HT1080 (cell line): ENCODE measurements around the gene RPE. TPM values are rescaled to one million over a fixed set of nuclear protein-coding genes. Genes with fewer than 3 reads are reported as not detected.

Source experiments
- DNase-seq: peaks from one replicate; pipeline ENCODE4 v3.0.0-alpha.2; 2015; ENCODE audit warnings: low read depth
- polyA plus RNA-seq, 2 experiments: library from polyadenylated mRNA; depleted of rRNA; stranded (reverse); fragments of >200 nt; gene quantifications; 2 replicates each; pipeline ENCODE4 v1.2.3, GENCODE V29; 2015
- total RNA-seq: library from RNA; depleted of rRNA; stranded (reverse); fragments of >200 nt; shearing (Covaris generic); gene quantifications from 2 replicates; pipeline ENCODE4 v1.2.3, GENCODE V29; 2014; rRNA removed

RPE gene
- 91.4 and 103 TPM in 2 replicates for total RNA-seq
- 107 and 119 TPM in 2 replicates for polyA plus RNA-seq (2015; cell fraction: cytosol; rRNA removed)
- polyA plus RNA-seq (2015; cell fraction: nucleus; rRNA removed), result 84.2 and 103 TPM in 2 replicates

- peak; percentile 94 for DNase-seq
Observed at GRCh38 chr2:210002158-210003157, at the start of gene RPE. Gene RPE, plus strand, starts transcription at chr2:210002638. Its CDS starts 24 bp downstream, at chr2:210002662.

DNA sequence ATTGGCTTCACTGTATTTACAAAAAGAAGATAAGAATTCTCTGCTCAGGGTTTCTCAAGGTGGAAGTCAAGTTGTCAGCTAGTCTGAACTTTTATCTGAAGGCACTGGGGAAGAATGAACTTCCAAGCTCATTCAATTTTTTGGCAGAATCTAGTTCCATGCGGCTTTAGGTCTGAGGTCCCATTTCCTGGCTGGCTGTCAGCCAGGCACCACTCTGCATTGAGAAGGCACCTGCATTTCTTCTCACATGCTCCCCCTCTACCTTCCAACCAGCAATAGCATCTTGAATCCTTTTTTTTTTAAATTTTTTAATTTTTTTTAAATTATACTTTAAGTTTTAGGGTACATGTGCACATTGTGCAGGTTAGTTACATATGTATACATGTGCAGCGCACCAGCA, 46.2 kb upstream of the RPE start:
- no peak for DNase-seq

DNA sequence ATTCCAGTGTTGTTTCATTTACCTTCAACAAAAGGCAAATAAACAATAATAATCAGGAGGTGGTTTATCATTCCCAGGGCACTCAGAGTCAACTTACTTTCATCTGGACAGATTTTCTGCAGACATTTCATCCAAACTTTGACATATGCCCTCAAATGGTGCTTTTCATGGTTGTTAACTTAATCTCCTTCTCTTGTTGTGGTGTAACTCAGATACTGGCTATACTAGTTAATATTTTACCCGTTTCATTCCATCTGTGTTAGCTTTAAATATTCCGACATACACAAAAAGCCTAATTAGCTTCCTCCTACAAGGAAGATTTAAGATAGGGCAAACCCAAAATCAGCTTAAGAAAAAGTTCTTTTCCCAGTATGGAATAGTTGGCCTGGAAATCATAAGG, 44.4 kb upstream of the RPE start:
- DNase-seq, result no peak

- DNase-seq, result no peak
Observed at GRCh38 chr2:209960045-209960444, 42.4 kb upstream of the RPE start.

DNA sequence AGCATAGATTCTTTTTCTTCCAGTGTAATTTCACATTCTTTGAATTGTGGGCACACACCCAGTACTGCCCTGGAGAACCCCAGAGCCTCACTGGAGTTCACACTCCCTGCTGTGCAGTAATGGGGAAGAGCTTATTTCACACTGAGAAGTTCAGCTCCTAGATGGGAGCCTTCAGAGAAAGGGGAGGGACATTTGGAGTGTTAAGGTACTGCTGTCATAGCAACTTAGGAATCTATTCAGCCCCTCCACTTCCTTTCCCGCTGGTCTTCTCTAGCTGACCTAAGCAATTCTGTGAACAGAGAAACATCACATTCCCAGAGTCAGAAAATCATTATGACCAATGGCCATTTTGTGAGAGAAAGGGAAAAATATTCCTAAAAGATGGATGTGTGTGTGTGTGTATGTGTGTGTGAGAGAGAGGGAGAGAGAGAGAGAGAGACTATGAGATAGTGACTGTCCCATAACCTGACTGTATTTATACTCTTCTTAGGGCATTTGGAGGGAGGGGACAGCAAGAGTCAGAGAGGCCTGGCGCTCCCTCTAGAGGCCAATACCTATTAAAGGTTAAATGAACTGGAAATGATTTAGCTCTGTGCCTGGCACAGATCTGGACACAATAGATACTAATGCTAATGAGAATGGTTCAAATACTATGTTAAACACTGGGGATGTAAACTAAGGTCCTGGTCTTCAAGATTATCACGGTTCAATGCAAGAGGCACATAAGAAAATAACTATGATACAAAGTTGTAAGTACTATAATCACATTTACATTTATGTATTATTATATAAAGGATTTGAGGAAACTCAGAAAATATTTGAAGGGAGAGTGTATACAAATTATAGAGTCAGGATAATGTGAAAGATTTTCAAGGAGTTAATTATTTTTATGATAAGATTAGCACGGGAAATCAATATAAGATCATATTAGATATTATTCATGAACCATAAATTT, 41.5 kb upstream of the RPE start:
- DNase-seq, result peak; percentile 64

DNA sequence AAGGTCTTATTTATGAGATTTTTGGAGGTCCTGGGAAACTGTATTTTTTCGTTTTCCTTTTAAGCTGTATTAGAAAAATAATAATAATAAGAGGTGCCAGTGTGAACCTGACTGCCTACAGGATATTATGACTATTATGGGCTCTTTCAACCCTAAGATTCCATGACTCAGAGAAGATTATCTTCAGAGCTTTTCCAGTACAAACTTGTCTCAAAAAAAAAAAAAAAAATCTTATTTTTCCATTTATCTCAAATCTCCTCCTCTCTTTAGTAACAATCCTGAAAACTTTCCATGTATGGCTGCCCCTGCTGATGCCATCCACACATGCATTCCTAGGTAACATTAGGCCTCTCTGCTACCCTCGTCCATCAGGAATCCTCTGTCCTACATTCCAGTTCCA, 36.7 kb upstream of the RPE start:
- DNase-seq, result no peak

DNA sequence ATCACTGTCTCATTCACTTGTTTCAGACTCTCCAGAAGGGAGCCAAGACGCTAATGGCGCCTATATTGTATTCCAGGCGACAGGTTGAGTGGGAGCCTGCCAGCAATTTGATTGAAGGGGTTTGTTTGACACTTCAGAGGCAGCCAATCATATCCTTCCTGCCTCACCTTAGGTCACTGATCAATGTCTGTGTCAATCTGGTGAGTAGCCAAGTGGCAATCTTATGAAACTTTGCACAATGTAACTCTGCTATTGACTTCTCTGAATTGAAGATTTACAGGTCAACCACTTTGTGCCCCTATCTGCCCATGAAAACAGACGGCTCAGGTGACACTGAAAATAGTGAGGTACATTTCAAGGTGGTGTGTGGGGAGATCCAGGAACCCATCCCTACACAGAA, 32.7 kb upstream of the RPE start:
- no peak for DNase-seq

GRCh38 chr2:209970271-209970670, 32.2 kb upstream of the RPE start:
- no peak for DNase-seq

DNA sequence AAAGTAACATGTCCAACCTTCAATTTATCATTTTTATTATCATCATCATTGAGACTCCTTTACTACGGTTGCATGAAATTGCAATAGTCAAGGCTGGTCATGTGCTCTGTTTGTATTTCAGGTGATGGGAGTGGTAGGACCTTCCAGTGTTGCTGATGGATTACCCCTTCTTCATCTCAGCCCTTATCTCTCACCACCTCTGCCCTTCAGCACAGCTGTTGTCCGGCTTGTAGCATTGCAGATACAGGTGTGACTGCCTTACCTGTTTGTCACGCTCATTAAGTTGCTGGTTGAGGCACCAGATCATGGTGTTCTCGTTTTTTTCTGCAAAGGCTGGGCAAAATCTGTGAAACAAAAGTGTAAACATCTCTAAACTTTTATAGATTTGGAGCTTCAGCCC, 31.7 kb upstream of the RPE start:
- DNase-seq, result no peak

DNA sequence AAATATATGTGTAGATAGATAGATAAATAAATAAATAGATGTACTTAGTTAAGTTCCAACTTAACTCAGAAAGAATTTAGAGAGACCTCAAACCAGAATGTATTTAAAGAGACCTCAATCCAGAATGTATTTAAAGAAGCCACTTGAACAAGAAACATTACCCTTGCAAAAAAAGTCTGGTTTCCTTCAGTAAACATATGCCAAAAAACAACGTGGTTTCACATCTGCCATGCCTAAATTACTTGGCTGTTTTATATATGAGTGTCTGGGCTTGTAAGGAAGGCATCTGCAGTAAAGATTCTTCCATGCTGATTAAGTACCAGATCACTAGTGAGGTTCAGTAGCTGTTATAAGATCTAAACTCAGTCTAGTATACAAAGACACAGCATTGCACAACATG, 29.1 kb upstream of the RPE start:
- no peak for DNase-seq

- DNase-seq, result peak; percentile 16
Observed at GRCh38 chr2:209974576-209974975, 27.9 kb upstream of the RPE start.

DNA sequence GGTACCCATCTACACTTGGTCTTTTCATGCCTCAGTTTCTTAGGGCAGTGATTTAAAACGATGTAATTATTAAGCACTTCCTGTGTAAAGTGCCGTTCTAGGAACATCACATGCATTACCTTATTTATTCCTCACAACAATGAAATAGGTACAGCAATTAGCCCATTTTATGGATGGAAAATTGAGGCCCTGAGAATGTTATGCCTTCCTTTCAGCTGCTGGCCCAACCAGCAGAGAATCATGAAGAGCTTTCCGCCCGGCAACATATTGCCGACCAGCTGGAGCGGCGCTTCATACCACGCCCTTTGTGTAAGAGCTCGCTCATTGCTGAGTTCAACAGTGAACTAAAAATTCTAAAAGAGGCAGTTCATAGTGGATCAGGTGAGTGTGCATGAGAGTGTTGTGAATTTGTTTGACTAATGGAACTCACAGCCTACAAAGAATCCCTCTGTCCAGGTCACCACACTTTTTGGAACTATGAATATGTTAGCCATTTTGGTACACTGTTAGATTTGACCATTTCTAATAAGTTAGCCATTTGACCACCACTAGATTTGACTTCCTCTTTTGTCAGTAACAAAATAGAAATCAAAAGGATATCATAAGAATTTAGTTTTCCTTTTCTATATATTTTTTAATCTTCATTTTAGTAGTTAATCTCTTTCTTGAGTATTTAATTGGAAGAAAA, 25.6 kb upstream of the RPE start:
- DNase-seq, result no peak

DNA sequence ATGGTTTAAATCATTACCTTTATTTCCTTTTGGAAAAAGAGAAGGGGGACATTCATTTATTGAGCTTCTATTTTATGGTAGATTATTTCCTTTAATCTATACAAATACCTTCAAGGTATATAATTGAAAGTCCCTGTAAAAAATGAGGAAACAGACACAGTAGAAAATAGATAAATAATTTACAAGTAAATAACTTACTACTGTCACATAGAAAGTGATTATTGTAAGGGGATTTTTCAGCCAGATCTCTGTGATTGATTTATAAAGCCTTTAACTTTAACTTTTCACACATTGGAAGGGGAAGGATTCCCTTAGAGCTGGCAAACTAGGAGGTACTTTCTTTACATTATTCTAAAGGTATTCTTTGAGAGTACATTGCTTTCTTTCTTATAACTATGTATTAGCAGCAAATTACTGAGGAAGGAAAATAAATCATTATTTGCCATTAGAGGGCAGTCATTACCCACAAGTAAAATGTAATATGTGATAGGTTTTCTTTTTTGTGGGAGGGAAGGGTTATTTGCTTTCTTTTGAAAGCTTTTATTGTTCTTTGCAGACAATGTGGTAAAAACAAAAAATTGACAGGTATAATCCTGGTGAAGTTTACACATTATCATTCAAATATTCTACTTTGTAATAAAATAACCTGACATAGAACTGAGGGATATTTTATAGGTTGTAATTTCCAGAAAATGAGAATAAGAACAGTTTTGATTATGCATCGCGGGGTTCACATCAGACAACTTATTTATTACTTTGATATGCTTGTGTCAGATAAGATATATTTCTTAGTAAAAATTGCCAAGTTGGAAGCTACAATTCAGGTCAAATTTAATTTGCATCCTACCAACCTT, 24.8 kb upstream of the RPE start:
- DNase-seq, result peak; percentile 27

DNA sequence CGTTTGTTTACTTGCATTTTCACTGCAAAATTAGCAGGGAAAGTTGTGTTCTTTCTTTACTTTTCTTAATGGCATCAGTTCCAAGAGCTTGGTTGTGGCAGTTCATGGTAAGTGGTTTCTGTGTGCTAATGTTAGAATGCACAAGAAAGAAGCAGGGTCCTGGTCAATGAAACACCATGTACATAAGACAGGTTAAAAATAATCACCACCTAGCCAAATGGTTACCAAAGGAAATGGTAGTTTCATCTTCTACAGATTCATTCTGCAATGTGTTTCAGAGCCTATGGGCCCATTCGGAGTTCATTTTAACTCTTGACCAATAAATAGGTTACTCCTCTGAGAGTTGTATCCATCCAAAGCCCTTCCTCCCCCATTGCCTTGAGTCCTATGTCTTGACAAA, 18.1 kb upstream of the RPE start:
- no peak for DNase-seq

GRCh38 chr2:209985874-209986273, 16.6 kb upstream of the RPE start:
- DNase-seq, result no peak

DNA sequence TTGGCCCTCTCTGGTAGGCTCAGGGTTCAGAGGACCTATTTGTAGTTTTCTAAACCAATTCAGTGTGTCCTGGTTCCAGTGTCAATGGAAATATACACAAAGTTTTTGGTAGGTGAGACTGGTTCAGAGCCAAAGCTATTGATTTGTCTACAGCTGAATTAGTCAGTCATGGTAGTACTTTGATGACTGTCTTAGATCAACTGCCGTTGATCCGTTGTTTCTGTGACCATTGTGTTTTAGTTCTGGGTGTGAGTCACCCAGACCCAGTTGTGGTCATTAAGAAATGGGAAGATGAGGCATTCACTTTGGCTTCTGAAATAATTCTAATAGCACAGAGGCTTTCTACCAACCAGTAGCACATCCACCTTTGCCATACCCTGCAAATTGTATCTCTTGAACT, 16.0 kb upstream of the RPE start:
- DNase-seq, result peak; percentile 66

GRCh38 chr2:209988010-209988409, 14.4 kb upstream of the RPE start:
- no peak for DNase-seq

GRCh38 chr2:209990838-209991237, 11.6 kb upstream of the RPE start:
- DNase-seq, result no peak

GRCh38 chr2:209993968-209994367, 8.5 kb upstream of the RPE start:
- DNase-seq, result no peak

DNA sequence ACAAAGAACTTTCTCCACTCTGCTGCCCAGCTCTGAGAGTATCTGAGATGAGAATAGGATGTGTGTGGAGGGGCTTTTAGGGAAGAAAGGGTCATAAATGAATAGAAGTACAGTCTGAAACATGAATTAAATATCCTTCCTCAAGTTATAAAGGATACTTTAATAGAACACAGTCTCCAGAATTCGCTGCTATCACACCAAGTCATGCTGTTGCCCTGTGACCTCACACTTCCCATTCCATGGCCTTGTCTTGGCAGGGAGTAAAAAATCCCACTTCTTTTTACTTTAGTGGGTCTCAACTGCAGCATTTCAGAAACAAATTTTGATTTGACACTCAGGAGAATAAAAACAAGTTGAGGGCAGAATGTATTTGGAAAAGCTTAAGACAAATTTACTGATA, 3.8 kb upstream of the RPE start:
- no peak for DNase-seq
